Erythroblast (primary cell): ENCODE results near the gene UGT2B15.
"Not testable (repeated sequence)": the region's sequence is repeated elsewhere in the genome, so short reads cannot be mapped to it uniquely, and the experiment has no call there.

Source experiments
- GATA1 ChIP-seq: IDR thresholded peaks from 2 replicates; pipeline ENCODE4 v1.6.1; 2011; ENCODE audit warnings: low read depth, mild to moderate bottlenecking, control low read depth, low read length, moderate library complexity
- POLR2A ChIP-seq: IDR thresholded peaks from 2 replicates; pipeline ENCODE4 v1.6.1; 2011; ENCODE audit warnings: mild to moderate bottlenecking, low read length

DNA sequence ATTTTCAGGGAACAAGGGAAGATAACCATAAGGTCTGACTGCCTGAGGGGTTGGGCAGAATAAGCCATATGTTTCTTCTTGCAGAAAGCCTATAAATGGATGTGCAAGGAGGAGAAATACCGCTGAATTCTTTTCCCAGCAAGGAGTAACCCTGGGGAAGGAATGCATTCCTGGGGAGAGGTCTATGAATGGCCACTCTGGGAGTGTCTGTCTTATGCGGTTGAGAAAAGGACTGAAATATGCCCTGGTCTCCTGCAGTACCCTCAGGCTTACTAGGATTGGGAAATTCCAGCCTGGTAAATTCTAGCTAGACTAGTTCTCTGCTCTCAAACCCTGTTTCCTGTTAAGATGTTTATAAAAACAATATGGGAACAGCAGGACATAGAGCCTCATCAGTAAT is 32.7 kb upstream of the UGT2B15 start:
- TF ChIP-seq POLR2A, GATA1: not testable (repeated sequence)
